K562 (cell line): ENCODE data around the gene KCTD12. TPM values are rescaled to one million over a fixed set of nuclear protein-coding genes. Genes with fewer than 3 reads are reported as not detected.
"Not testable (repeated sequence)": the region's sequence is repeated elsewhere in the genome, so short reads cannot be mapped to it uniquely, and the experiment has no call there.

ENCODE experiments used
- ATF1 ChIP-seq, 2 experiments: fragments of 450-650 bp in 1 of 2; IDR thresholded peaks; 2 replicates each; pipeline ENCODE4 v1.6.1; 2016; ENCODE audit warnings: missing compliant biosample characterization in 1 of 2, missing genetic modification characterization in 1 of 2
- ATF3 ChIP-seq, 2 experiments: fragments of 450-650 bp in 1 of 2; sonication (generic) in 1 of 2; formaldehyde crosslinking in 1 of 2; IDR thresholded peaks in 1 of 2; conservative IDR thresholded peaks in 1 of 2; 2 replicates each; pipeline versions ENCODE4 v1.6.1 to v1.8.1; 2016 to 2023; ENCODE audit warnings: mild to moderate bottlenecking in 2 of 2, moderate library complexity in 2 of 2, inconsistent platforms in 1 of 2, missing genetic modification reagents in 1 of 2
- C11orf30 ChIP-seq: fragments of 450-650 bp; IDR thresholded peaks from 2 replicates; pipeline ENCODE4 v1.6.1; 2016; ENCODE audit warnings: low read depth, mild to moderate bottlenecking
- CBFA2T3 ChIP-seq: fragments of 450-650 bp; IDR thresholded peaks from 2 replicates; pipeline ENCODE4 v1.6.1; 2017
- CEBPB ChIP-seq: fragments of 450-650 bp; IDR thresholded peaks from 2 replicates; pipeline ENCODE4 v1.6.1; 2016; ENCODE audit warnings: missing genetic modification characterization, missing compliant biosample characterization
- CREM ChIP-seq: IDR thresholded peaks from 2 replicates; pipeline ENCODE4 v1.6.1; 2014; ENCODE audit warnings: antibody characterized with exemption, low read depth
- EHMT2 ChIP-seq: fragments of 450-650 bp; IDR thresholded peaks from 2 replicates; pipeline ENCODE4 v1.6.1; 2018; ENCODE audit warnings: antibody characterized with exemption
- HDAC1 ChIP-seq, 2 experiments: fragments of 450-650 bp; IDR thresholded peaks; 2 replicates each; pipeline ENCODE4 v1.6.1; 2016 to 2017; ENCODE audit warnings: inconsistent platforms in 1 of 2, mild to moderate bottlenecking in 1 of 2, moderate library complexity in 1 of 2
- LEF1 ChIP-seq: fragments of 450-650 bp; IDR thresholded peaks from 2 replicates; pipeline ENCODE4 v1.6.1; 2016; ENCODE audit warnings: mild to moderate bottlenecking
- MAZ ChIP-seq, 2 experiments: fragments of 450-650 bp in 1 of 2; sonication (generic) in 1 of 2; formaldehyde crosslinking; IDR thresholded peaks in 1 of 2; conservative IDR thresholded peaks in 1 of 2; 2 replicates each; pipeline versions ENCODE4 v1.4.0 to v1.5.0; 2020; ENCODE audit warnings: mild to moderate bottlenecking in 1 of 2, missing genetic modification reagents in 1 of 2
- RCOR1 ChIP-seq, 2 experiments: IDR thresholded peaks; 2 replicates each; pipeline ENCODE4 v1.6.1; 2012; ENCODE audit warnings: low read depth in 2 of 2, low read length in 2 of 2, borderline replicate concordance in 1 of 2, improper control_type of control experiment in 1 of 2
- REST ChIP-seq, 2 experiments: fragments of 450-650 bp; formaldehyde crosslinking in 1 of 2; IDR thresholded peaks; 2 replicates each; pipeline versions ENCODE4 v1.4.0 to v1.6.1; 2014 to 2020; ENCODE audit warnings: mild to moderate bottlenecking in 2 of 2, borderline replicate concordance in 1 of 2, low read depth in 1 of 2
- RNF2 ChIP-seq: sonication (generic); IDR thresholded peaks from 2 replicates; pipeline ENCODE4 v1.6.1; 2016
- SMAD4 ChIP-seq: fragments of 250-450 bp; sonication (Bioruptor Pico); conservative IDR thresholded peaks from 2 replicates; pipeline ENCODE4 v1.8.0; 2021; ENCODE audit warnings: inconsistent platforms, mild to moderate bottlenecking, moderate library complexity
- SOX6 ChIP-seq: fragments of 450-650 bp; IDR thresholded peaks from 2 replicates; pipeline ENCODE4 v1.6.1; 2014; ENCODE audit warnings: mild to moderate bottlenecking
- ZNF175 ChIP-seq: fragments of 200-800 bp; sonication (Bioruptor generic); IDR thresholded peaks from 2 replicates; pipeline ENCODE4 v1.6.1; 2016; ENCODE audit warnings: low read depth, mild to moderate bottlenecking, missing genetic modification characterization, missing compliant biosample characterization
- polyA plus RNA-seq, 8 experiments: library from polyadenylated mRNA; depleted of rRNA in 4 of 8; stranded (reverse) in 5 of 8; unstranded in 3 of 8; fragments of >200 nt; fragmentation: Nextera tagmentation in 2 of 8; fragmentation: Illumina TruSeq in 1 of 8; extraction: Ambion mirVana in 2 of 8; extraction: Trizol in 1 of 8; gene quantifications; 2 replicates each; pipeline versions ENCODE4 v1.2.1 to v1.2.3, GENCODE V29; 2011 to 2014; ENCODE audit warnings: inconsistent platforms in 1 of 8, missing spikeins in 1 of 8
- total RNA-seq, 7 experiments: library from RNA; depleted of rRNA in 6 of 7; stranded (reverse); fragments of >200 nt in 6 of 7; fragmentation: Illumina TruSeq in 2 of 7; extraction: Trizol in 2 of 7; gene quantifications; 2 replicates each; pipeline versions ENCODE4 v1.2.1 to v1.2.3, GENCODE V29; 2011 to 2021; ENCODE audit warnings: low replicate concordance in 1 of 7
- TF ChIP-seq, protein P1 (sequence below): sonication (generic); formaldehyde crosslinking; IDR thresholded peaks from 2 replicates; pipeline ENCODE4 v1.8.0; 2022; ENCODE audit warnings: missing genetic modification reagents, mild to moderate bottlenecking, moderate library complexity, borderline replicate concordance

KCTD12 gene
- total and polyA plus RNA-seq, 9 of the 15 experiments (the other 6 are each of a cell fraction or from before 2014, with no cell fraction given): 0.14 to 0.93 (median 0.32) TPM

DNA sequence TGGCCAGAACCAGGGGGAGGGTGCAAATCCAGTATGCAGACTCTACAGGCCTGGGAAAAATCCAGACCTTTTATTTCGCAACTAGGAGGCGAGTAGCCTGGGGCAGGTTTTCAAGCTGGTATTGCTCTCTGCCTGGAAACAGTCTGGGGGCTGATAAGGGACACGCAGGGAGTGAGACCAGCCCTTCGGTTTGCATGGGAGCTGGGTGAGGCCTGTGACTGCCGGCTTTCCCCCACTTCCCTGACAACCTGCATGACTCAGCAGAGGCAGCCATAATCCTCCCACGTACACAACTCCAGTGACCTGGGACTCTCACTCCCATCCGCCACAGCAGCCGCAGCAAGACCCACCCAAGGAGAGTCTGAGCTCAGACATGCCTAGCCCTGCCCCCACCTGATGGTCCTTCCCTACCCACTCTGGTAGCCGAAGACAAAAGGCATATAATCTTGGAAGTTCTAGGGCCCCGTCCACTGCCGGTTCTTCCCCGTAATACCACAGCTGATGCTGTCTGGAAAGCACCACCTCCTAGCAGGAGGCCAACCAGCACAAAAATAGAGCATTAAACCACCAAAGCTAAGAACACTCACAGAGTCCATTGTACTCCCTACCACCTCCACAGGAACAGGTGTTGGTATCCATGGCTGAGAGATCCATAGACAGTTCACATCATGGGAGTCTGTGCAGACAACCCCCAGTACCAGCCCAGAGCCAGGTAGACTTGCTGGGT, 31.7 kb upstream of the KCTD12 start (continued):
- TF ChIP-seq HDAC1 (IDR thresholded peaks at IDR 0.05) (peak in 1 of 2 experiments; percentile 58; a peak in 2 of 4 replicates), REST (IDR thresholded peaks at IDR 0.05; ENCODE audit: borderline replicate concordance) (peak; percentile 40; the same call in 1 of the 2 replicates), EHMT2 (peak; percentile 48; the same call in 1 of the 2 replicates), MAZ (CRISPR knock-in tag; conservative IDR thresholded peaks at IDR 0.05 in 1 of 2, IDR thresholded peaks at IDR 0.05 in 1 of 2) (0 out of 4 replicates have a peak, but pooled peaks of 1 of the 2 experiments have one; percentile 37), CBFA2T3 (peak; percentile 74), SOX6 (0 out of 2 replicates have a peak, but pooled peaks have one; percentile 50), RCOR1 (IDR thresholded peaks at IDR 0.05; ENCODE audit: borderline replicate concordance in 1 of 2, low read depth in 2 of 2, low read length in 2 of 2) (peak in 1 of 2 experiments; percentile 27; a peak in 1 of 4 replicates), ZNF175 (CRISPR knock-in tag) (0 out of 2 replicates have a peak, but pooled peaks have one; percentile 32), ATF1 (tag; IDR thresholded peaks at IDR 0.05) (peak; percentile 65), CEBPB (tag) (peak; percentile 91), CREM (peak; percentile 37), RNF2 (0 out of 2 replicates have a peak, but pooled peaks have one; percentile 19), ATF3 (IDR thresholded peaks at IDR 0.05) (peak; percentile 64), C11orf30 (peak; percentile 92), SMAD4 (CRISPR knock-in tag) (peak; percentile 32; the same call in 1 of the 2 replicates), LEF1 (0 out of 2 replicates have a peak, but pooled peaks have one; percentile 40)
- not testable (repeated sequence) for TF ChIP-seq REST (CRISPR knock-in tag; IDR thresholded peaks at IDR 0.05; ENCODE audit: low read depth); ATF1 (CRISPR knock-in tag; IDR thresholded peaks at IDR 0.05); ATF3 (CRISPR knock-in tag; conservative IDR thresholded peaks at IDR 0.05)
- TF ChIP-seq, protein P1, sequence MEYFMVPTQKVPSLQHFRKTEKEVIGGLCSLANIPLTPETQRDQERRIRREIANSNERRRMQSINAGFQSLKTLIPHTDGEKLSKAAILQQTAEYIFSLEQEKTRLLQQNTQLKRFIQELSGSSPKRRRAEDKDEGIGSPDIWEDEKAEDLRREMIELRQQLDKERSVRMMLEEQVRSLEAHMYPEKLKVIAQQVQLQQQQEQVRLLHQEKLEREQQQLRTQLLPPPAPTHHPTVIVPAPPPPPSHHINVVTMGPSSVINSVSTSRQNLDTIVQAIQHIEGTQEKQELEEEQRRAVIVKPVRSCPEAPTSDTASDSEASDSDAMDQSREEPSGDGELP: peak; percentile 39; the same call in 1 of the 2 replicates
